Middle frontal gyrus (tissue), 1 donor: ENCODE results near the gene PI4K2B.
"Not testable (repeated sequence)": the region's sequence is repeated elsewhere in the genome, so short reads cannot be mapped to it uniquely, and the experiment has no call there.

Experiments
- DNase-seq: peaks from one replicate; pipeline ENCODE4 v3.0.0-alpha.2; 2015; ENCODE audit warnings: low spot score; ENCODE audit errors: extremely low spot score

Gene PI4K2B

GRCh38 chr4:25306518-25307057, 72.8 kb downstream of the PI4K2B start:
- DNase-seq, result no peak

DNA sequence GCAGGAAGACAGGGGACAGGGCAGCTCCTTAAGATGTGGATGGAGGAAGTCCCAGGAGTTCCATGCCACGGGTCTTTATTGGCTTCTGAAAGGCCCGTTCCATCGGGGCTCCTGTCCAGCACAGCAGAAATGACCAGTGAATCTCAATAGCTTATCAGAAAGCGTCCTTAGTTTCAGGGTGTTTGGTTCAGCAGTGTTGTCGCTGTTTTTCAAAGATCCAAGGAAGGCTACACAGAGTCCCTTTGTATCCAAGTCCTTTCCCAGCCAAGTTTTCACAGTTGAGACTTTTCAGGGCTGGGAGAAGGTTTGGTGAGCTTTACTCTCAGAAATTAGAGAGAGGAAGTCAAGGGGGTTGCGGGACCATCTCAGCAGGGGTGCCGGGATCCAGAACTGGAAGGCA, 73.8 kb downstream of the PI4K2B start:
- DNase-seq, result no peak

DNA sequence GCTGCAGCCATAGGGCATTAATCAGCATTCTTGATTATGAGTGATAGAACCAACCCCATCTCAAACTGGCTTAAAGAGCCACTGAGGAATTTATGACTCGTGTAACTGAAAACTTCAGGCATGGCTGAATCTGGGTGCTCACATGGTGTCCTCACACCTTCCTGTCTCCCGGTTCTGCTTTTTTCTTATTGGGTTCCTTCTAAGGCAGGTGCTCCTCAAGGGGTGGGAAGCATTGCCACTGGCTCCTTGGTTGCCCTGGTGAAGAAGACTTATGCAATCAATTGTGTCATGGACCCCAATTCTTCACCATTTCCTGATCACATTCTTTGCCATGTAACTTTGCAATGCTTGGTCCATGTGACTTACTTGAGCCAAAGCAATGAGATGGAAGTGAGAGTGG, 74.5 kb downstream of the PI4K2B start:
- no peak for DNase-seq

GRCh38 chr4:25308761-25309160, 74.9 kb downstream of the PI4K2B start:
- DNase-seq, result no peak

DNA sequence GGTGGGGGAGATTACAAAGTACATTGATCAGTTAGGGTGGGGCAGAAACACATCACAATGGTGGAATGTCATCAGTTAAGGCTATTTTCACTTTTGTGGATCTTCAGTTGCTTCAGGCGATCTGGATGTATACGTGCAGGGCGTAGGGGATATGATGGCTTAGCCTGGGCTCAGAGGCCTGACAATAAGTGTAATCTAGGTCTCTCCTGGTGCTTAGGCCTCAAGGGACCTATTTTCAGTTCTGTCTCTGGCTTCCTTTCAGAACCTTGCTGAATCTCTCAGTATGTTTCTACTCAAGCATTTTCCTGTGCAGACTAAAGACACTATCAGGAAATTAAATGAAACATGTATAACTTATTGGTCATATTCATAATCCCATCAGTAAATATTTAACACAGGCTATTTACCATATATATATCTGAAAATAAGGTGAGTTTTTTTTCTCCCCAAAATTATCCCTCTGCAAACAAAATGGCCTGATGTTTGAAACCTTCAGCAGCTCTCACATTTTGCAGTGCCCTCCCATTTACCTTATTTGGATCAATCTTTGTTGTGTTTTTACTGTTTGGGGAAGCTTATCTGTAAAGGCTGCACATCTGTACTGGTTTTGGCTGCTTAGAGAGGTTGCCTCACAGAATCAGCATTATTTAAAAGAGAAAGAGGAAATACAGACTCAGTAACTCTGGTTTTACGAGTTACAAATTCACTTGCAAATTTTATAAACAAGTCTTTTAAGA, 76.4 kb downstream of the PI4K2B start:
- no peak for DNase-seq

GRCh38 chr4:25310803-25311166, 77.0 kb downstream of the PI4K2B start:
- DNase-seq, result no peak

DNA sequence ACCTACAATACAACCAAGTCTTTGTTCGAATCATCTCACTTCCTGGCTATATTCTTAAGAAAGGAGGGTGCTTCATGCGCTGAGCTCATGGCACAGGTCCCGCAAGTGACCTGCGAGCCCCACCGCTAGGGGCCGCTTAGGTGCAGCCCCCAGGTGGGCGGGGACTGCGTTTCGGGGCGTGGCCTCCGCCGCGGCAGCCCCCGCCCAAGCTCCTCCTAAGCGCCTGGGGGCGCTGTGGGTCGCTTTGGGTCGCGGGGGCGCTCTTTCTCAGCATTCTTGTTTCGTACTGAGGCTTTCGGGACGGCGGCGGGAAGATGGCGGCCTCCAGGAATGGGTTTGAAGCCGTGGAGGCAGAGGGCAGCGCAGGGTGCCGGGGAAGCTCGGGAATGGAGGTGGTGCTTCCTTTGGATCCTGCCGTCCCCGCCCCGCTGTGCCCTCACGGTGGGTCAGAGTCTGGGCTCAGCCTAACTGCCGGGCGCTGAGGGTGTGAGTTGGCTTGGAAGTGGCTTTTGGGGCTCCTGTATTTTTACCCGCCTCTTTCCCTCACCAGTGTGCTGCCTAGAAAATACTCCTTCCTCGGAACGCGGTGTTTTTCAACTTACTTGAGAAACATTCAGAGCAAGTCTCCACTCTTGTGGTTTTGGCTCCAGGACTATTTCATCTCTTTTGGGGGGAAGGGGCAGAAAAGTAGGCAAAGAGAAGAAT, 78.8 kb downstream of the PI4K2B start, which contains the start of gene ZCCHC4:
TSS of gene ZCCHC4 (plus strand) at position 279 of the 705 bp plus-strand sequence. CDS start at position 315, 36 bp downstream.
- peak; percentile 83 for DNase-seq

- DNase-seq, result no peak
Observed at GRCh38 chr4:25313201-25313895, 79.5 kb downstream of the PI4K2B start.

GRCh38 chr4:25320336-25320735, 86.5 kb downstream of the PI4K2B start:
- DNase-seq, result no peak

- DNase-seq, result no peak
Observed at GRCh38 chr4:25320773-25321172, 86.9 kb downstream of the PI4K2B start.

GRCh38 chr4:25321703-25322102, 87.9 kb downstream of the PI4K2B start:
- no peak for DNase-seq

DNA sequence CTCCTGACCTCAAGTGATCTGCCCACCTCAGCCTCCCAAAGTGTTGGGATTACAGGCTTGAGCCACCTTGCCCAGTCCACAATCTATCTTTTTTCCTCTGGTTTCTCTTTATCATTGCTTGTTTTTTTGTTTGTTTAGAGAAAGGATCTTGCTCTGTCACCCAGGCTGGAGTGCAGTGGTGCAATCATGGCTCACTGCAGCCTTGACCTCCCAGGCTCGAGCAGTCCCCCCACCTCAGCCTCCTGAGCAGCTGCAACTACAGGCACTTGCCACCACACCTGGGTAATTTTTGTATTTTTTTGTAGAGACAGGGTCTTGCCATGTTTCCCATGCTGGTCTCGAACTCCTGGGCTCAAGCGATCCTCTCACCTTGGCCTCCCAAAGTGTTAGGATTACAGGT, 94.6 kb downstream of the PI4K2B start:
- not testable (repeated sequence) for DNase-seq
